Gastroesophageal sphincter (tissue), 4 donors: ENCODE measurements around the gene BNIP5. TPM values are rescaled to one million over a fixed set of nuclear protein-coding genes. Genes with fewer than 3 reads are reported as not detected.

Experiments used
- ATAC-seq: fragments of 150-250 bp; one replicate; pipeline ENCODE4 v1.9.1; 2016; ENCODE audit warnings: mild to moderate bottlenecking, moderate library complexity
- H3K27ac ChIP-seq, 4 donors: fragments of 200-600 bp; sonication (generic) in 3 of 4; 1 replicate in 3 of 4; 2 replicates in 1 of 4; pipeline ENCODE4 v1.5.1; 2016 to 2019
- H3K27me3 ChIP-seq: fragments of 200-600 bp; sonication (generic); one replicate; pipeline ENCODE4 v1.5.1; 2019
- H3K36me3 ChIP-seq, 2 donors: fragments of 200-600 bp; sonication (generic); one replicate each; pipeline ENCODE4 v1.5.1; 2019; ENCODE audit warnings: control low read depth in 1 of 2
- H3K4me1 ChIP-seq, 3 donors: fragments of 200-600 bp; sonication (generic); 1 replicate in 2 of 3; 2 replicates in 1 of 3; pipeline ENCODE4 v1.5.1; 2016 to 2019; ENCODE audit warnings: control low read depth in 2 of 3
- H3K4me3 ChIP-seq, 2 donors: fragments of 200-600 bp; sonication (generic); one replicate each; pipeline ENCODE4 v1.5.1; 2019; ENCODE audit warnings: mild to moderate bottlenecking in 1 of 2, moderate library complexity in 1 of 2
- H3K9me3 ChIP-seq, 3 donors: fragments of 200-600 bp; sonication (generic); one replicate each; pipeline ENCODE4 v1.5.1; 2017 to 2019; ENCODE audit warnings: control low read depth in 2 of 3
- CTCF ChIP-seq, 4 experiments: fragments of 200-600 bp in 2 of 4; fragments of 450-650 bp in 2 of 4; sonication (generic) in 1 of 4; IDR thresholded peaks; one replicate each; pipeline ENCODE4 v1.5.1; 2017 to 2019; ENCODE audit warnings: antibody characterized with exemption in 4 of 4, mild to moderate bottlenecking in 2 of 4, moderate library complexity in 2 of 4
- EP300 ChIP-seq: sonication (generic); formaldehyde crosslinking; IDR thresholded peaks from one replicate; pipeline ENCODE4 v1.6.1; 2017; ENCODE audit warnings: antibody characterized with exemption, mild to moderate bottlenecking
- POLR2A ChIP-seq, 2 donors: fragments of 450-650 bp; IDR thresholded peaks; one replicate each; pipeline ENCODE4 v1.6.1; 2017; ENCODE audit warnings: antibody characterized with exemption in 2 of 2, mild to moderate bottlenecking in 2 of 2, moderate library complexity in 1 of 2
- POLR2AphosphoS5 ChIP-seq: sonication (generic); formaldehyde crosslinking; IDR thresholded peaks from one replicate; pipeline ENCODE4 v1.6.1; 2017; ENCODE audit warnings: antibody characterized with exemption
- WGBS, 2 donors: methylation state at CpG; one replicate each; pipeline ENCODE4 v1.1.5; 2018; ENCODE audit warnings: low coverage in 1 of 2; 5-methylcytosine and 5-hydroxymethylcytosine counted together
- total RNA-seq, 4 donors: library from RNA; depleted of rRNA; stranded (reverse); fragments of >200 nt; gene quantifications; one replicate each; pipeline ENCODE4 v1.1.0, GENCODE V29; 2016

BNIP5 gene
- total RNA-seq, 4 donors from 2014 or later: not detected

- Histone ChIP-seq H3K27me3 (peaks cover 13% of the 10 kb centered on the region), H3K4me3 (no peak overlapping the region), H3K4me1 (peaks cover 0 to 14% (median 0%) of the 10 kb centered on the region in 3 donors), H3K9me3 (no peaks in the 10 kb centered on the region), H3K27ac (no peak overlapping the region), H3K36me3 (no peaks in the 10 kb centered on the region)
- ATAC-seq: peak; percentile 80
- 25 to 29% methylated on average over 9 of the region's 13 CpGs for WGBS, 2 donors
- TF ChIP-seq EP300 (no peak), POLR2A (IDR thresholded peaks at IDR 0.05) (no peak), CTCF (IDR thresholded peaks at IDR 0.05) (peak; percentile 79 to 93 (median 88)), POLR2AphosphoS5 (no peak)
Measured at GRCh38 chr6:36302227-36302976, 34.3 kb downstream of the BNIP5 start.

- 37 to 39% methylated on average over 3 to 4 of the region's 7 CpGs for WGBS, 2 donors
- peak; percentile 63 for ATAC-seq
- Histone ChIP-seq H3K4me3 (no peak overlapping the region), H3K27me3 (peaks cover 13% of the 10 kb centered on the region), H3K9me3 (no peaks in the 10 kb centered on the region), H3K36me3 (no peaks in the 10 kb centered on the region), H3K4me1 (peaks cover 0 to 14% (median 0%) of the 10 kb centered on the region in 3 donors), H3K27ac (peak overlapping the region in 1 of 4 donors; percentile 20)
- TF ChIP-seq POLR2A (IDR thresholded peaks at IDR 0.05) (no peak), EP300 (no peak), POLR2AphosphoS5 (no peak), CTCF (IDR thresholded peaks at IDR 0.05) (no peak)
Measured at GRCh38 chr6:36301781-36302180, 34.9 kb downstream of the BNIP5 start.

DNA sequence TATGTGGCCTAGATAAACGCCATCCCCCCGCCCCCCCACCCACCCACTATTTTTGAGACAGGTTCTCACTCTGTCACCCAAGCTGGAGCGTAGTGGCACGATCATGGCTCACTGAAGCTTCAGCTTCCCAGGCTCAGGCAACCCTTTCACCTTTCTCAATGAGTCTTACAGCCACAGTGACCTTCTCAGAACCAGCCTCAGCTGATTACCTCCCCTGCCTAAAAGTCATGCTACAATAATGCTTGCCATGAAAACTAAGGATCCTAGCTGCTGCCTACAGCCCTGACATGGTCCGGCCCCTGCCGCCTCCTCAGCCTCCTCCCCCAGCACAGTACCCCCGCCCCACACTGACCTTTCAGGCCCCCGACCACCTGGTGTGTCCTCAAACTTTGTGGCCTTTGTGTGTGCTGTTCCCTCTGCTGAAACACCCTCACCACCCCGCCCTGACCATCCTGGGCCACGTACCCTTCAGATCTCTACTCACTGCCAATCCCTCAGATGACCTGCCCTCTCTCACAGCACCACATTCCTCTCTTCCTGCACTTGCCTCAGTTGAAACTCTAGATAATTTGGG lies 35.5 kb downstream of the BNIP5 start:
- TF ChIP-seq EP300 (no peak), POLR2AphosphoS5 (no peak), POLR2A (IDR thresholded peaks at IDR 0.05) (no peak), CTCF (IDR thresholded peaks at IDR 0.05) (no peak)
- peaks cover 0 to 14% (median 0%) of the 10 kb centered on the region in 3 donors for H3K4me1 ChIP-seq
- WGBS, 2 donors: 86 to 100% methylated on average over 1 to 9 of the region's 10 CpGs
- H3K9me3 ChIP-seq: no peaks in the 10 kb centered on the region
- H3K27me3 ChIP-seq: peaks cover 13% of the 10 kb centered on the region
- H3K4me3 ChIP-seq: no peak overlapping the region
- H3K36me3 ChIP-seq: no peaks in the 10 kb centered on the region
- no peak for ATAC-seq
- H3K27ac ChIP-seq: peak overlapping the region in 1 of 4 donors; percentile 20

DNA sequence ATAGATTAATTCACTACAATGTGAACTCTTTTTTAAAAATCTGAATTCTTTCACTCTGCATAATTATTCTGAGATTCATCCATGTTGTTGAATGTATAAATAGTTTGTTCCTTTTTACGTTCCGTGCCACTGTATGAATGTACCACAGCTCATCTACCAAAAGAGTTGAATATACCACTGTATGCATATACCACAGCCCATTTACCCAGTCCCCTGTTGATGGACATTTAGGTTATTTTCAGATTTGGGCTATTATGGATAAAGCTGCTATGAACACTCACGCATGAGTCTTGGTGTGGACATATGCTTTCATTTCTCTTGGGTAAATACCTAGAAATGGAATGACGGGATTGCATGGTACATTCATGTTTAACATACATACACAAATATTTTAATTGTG lies 38.7 kb downstream of the BNIP5 start:
- TF ChIP-seq CTCF (IDR thresholded peaks at IDR 0.05): no peak
- Histone ChIP-seq H3K4me1 (peaks cover 0 to 14% (median 0%) of the 10 kb centered on the region in 3 donors), H3K4me3 (no peak overlapping the region), H3K36me3 (no peaks in the 10 kb centered on the region), H3K27ac (no peak overlapping the region), H3K27me3 (peaks cover 13% of the 10 kb centered on the region), H3K9me3 (no peaks in the 10 kb centered on the region)
- ATAC-seq: no peak
- 72 to 76% methylated on average over 4 of the region's 4 CpGs for WGBS, 2 donors

- no peak for ATAC-seq
- H3K27ac ChIP-seq: no peak overlapping the region
- H3K9me3 ChIP-seq: no peaks in the 10 kb centered on the region
- peaks cover 0 to 14% (median 0%) of the 10 kb centered on the region in 3 donors for H3K4me1 ChIP-seq
- peaks cover 18% of the 10 kb centered on the region for H3K27me3 ChIP-seq
- 71 to 78% methylated on average over 7 of the region's 7 CpGs for WGBS, 2 donors
- no peaks in the 10 kb centered on the region for H3K36me3 ChIP-seq
- TF ChIP-seq EP300: no peak
- no peak for TF ChIP-seq CTCF (IDR thresholded peaks at IDR 0.05)
- no peak for TF ChIP-seq POLR2A (IDR thresholded peaks at IDR 0.05)
- no peak for TF ChIP-seq POLR2AphosphoS5
- H3K4me3 ChIP-seq: no peak overlapping the region
Measured at GRCh38 chr6:36297511-36297910, 39.2 kb downstream of the BNIP5 start.
